Smooth muscle cell (in vitro differentiated cells): ENCODE data around the gene LIPG. TPM values are rescaled to one million over a fixed set of nuclear protein-coding genes. Genes with fewer than 3 reads are reported as not detected.

Source experiments
- DNase-seq: peaks from one replicate; lab custom pipeline; 2025; ENCODE audit not compliant: unreplicated experiment; lab: John Stamatoyannopoulos, UW
- H2AFZ ChIP-seq: fragments of 200-600 bp; sonication (generic); 2 replicates; pipeline ENCODE4 v1.6.0; 2016; ENCODE audit warnings: antibody characterized with exemption, low read depth, mild to moderate bottlenecking
- H3F3A ChIP-seq: fragments of 200-600 bp; sonication (generic); 2 replicates; pipeline ENCODE4 v1.6.0; 2017; ENCODE audit warnings: antibody characterized with exemption, low read depth
- H3K27ac ChIP-seq: fragments of 200-600 bp; sonication (generic); 2 replicates; pipeline ENCODE4 v1.5.1; 2016; ENCODE audit warnings: low read depth, mild to moderate bottlenecking
- H3K27me3 ChIP-seq: fragments of 200-600 bp; sonication (generic); 2 replicates; pipeline ENCODE4 v1.6.1; 2016; ENCODE audit warnings: low read depth, mild to moderate bottlenecking
- H3K36me3 ChIP-seq: fragments of 200-600 bp; sonication (generic); 2 replicates; pipeline ENCODE4 v1.5.1; 2016; ENCODE audit warnings: low read depth
- H3K4me1 ChIP-seq: fragments of 200-600 bp; sonication (generic); 2 replicates; pipeline ENCODE4 v1.5.1; 2016; ENCODE audit warnings: low read depth
- H3K4me2 ChIP-seq: fragments of 200-600 bp; sonication (generic); 2 replicates; pipeline ENCODE4 v1.6.0; 2016; ENCODE audit warnings: mild to moderate bottlenecking
- H3K4me3 ChIP-seq: fragments of 200-600 bp; sonication (generic); 2 replicates; pipeline ENCODE4 v1.5.1; 2016; ENCODE audit warnings: mild to moderate bottlenecking
- H3K79me2 ChIP-seq: fragments of 200-600 bp; sonication (generic); 2 replicates; pipeline ENCODE4 v1.6.0; 2016; ENCODE audit warnings: low read depth, mild to moderate bottlenecking
- H3K9ac ChIP-seq: fragments of 200-600 bp; sonication (generic); 2 replicates; pipeline ENCODE4 v1.6.0; 2016; ENCODE audit warnings: low read depth
- H3K9me3 ChIP-seq: fragments of 200-600 bp; sonication (generic); replicated peaks from 2 replicates; pipeline ENCODE4 v1.5.1; 2016; ENCODE audit warnings: low read depth
- H4K20me1 ChIP-seq: fragments of 200-600 bp; sonication (generic); 2 replicates; pipeline ENCODE4 v1.6.0; 2016; ENCODE audit warnings: low read depth
- WGBS: methylation state at CpG from one replicate; pipeline ENCODE4 v1.1.7; 2016; ENCODE audit warnings: low lambda C conversion rate; 5-methylcytosine and 5-hydroxymethylcytosine counted together
- polyA plus RNA-seq: library from polyadenylated mRNA; unstranded; fragments of >200 nt; fragmentation: Nextera tagmentation; extraction: Ambion mirVana; gene quantifications from 2 replicates; pipeline ENCODE4 v1.2.1, GENCODE V29; 2016
- total RNA-seq: library from RNA; depleted of rRNA; stranded (reverse); fragments of >200 nt; gene quantifications from 2 replicates; pipeline ENCODE4 v1.2.3, GENCODE V29; 2014
- TF ChIP-seq, protein P1 (sequence below): fragments of 200-600 bp; sonication (generic); IDR thresholded peaks from 2 replicates; pipeline ENCODE4 v1.5.1; 2017; ENCODE audit warnings: borderline replicate concordance, mild to moderate bottlenecking, antibody characterized with exemption; ENCODE audit not compliant: insufficient read depth, poor library complexity, severe bottlenecking

The LIPG gene
- total and polyA plus RNA-seq, 2 experiments from 2014 or later = 15.3 to 25.6 TPM

DNA sequence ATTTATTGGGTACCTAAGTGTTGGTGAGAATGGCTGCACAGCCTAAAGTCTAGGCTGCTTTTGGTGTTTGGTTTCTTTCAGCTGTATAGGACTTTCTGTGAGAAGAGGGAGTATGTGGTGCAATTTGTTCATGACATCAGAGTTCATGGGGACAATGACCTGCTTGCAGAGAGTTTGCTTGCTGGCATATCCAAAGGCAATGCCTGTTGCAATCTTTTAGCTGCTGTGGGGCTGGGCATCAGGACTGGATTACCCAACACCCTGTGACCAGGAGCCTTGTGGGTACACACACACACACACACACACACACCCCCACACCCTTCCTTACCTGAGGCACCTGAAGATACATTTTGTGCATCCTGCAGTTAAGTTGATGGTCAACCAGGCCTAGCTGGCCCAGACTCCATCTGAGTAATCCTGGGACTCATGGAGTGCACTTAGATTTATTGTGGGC, 68.4 kb downstream of the LIPG start:
- Histone ChIP-seq H4K20me1 (no peaks in the 10 kb centered on the region), H3K4me2 (no peak overlapping the region), H3K9ac (no peak overlapping the region), H3F3A (no peaks in the 10 kb centered on the region), H3K4me1 (no peaks in the 10 kb centered on the region), H3K79me2 (no peaks in the 10 kb centered on the region), H3K4me3 (no peak overlapping the region), H3K36me3 (no peaks in the 10 kb centered on the region), H3K27ac (no peak overlapping the region), H3K27me3 (no peaks in the 10 kb centered on the region), H2AFZ (no peak overlapping the region), H3K9me3 (no peaks in the 10 kb centered on the region)
- TF ChIP-seq, protein P1, sequence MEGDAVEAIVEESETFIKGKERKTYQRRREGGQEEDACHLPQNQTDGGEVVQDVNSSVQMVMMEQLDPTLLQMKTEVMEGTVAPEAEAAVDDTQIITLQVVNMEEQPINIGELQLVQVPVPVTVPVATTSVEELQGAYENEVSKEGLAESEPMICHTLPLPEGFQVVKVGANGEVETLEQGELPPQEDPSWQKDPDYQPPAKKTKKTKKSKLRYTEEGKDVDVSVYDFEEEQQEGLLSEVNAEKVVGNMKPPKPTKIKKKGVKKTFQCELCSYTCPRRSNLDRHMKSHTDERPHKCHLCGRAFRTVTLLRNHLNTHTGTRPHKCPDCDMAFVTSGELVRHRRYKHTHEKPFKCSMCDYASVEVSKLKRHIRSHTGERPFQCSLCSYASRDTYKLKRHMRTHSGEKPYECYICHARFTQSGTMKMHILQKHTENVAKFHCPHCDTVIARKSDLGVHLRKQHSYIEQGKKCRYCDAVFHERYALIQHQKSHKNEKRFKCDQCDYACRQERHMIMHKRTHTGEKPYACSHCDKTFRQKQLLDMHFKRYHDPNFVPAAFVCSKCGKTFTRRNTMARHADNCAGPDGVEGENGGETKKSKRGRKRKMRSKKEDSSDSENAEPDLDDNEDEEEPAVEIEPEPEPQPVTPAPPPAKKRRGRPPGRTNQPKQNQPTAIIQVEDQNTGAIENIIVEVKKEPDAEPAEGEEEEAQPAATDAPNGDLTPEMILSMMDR = no peak
- no peak for DNase-seq

DNA sequence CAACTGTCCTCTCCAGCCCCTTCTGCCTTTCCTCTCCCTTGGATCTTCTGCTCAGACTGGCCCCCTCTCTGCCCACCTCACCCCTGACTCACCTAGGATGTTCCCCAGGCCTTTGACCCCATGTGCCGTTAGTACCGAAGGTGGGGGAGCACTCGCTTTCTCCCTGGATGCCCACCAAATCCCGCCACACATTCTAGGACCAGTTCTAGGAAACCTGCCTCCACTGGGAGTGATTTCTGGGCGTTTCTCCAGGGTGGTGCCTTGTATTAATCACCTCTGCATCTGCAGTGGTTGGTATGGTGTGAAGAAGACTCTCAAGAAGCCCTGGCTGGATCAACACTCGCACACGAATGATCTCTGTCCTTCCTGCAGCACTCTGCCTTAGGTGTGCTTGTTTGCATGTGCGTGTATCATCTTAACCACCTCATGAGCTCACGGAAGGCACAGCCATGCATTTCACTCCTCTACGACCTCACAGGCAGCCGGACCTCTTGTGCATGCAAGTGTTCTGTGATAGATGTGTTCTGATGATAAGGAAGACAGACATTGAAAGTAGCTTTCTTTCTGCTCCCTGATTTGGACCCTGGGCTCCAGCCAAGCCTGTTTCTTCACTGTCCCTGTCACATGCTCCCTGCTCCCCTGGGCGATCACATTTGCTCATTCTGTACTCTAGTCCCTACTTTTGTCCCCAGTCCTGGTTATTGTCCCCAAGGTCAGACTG, 69.4 kb downstream of the LIPG start:
- 88% methylated on average over 12 of the region's 12 CpGs for WGBS
- Histone ChIP-seq H3K27me3 (no peaks in the 10 kb centered on the region), H3K9ac (no peak overlapping the region)

GRCh38 chr18:49632588-49632987, 70.7 kb downstream of the LIPG start:
- Histone ChIP-seq H3F3A (no peaks in the 10 kb centered on the region), H3K27me3 (no peaks in the 10 kb centered on the region), H3K9ac (no peak overlapping the region), H2AFZ (no peak overlapping the region), H3K9me3 (no peaks in the 10 kb centered on the region), H3K36me3 (no peaks in the 10 kb centered on the region), H3K27ac (no peak overlapping the region), H4K20me1 (no peaks in the 10 kb centered on the region), H3K4me2 (no peak overlapping the region), H3K79me2 (no peaks in the 10 kb centered on the region), H3K4me1 (no peaks in the 10 kb centered on the region), H3K4me3 (no peak overlapping the region)
- TF ChIP-seq, protein P1 = no peak
- no peak for DNase-seq
- WGBS = 82% methylated on average over 10 of the region's 10 CpGs

More for the DNA sequence above, 69.4 kb downstream of the LIPG start:
- no peaks in the 10 kb centered on the region for H3K79me2 ChIP-seq
- H3K4me2 ChIP-seq = no peak overlapping the region
- H3K27ac ChIP-seq = no peak overlapping the region
- no peak overlapping the region for H3K4me3 ChIP-seq
- TF ChIP-seq, protein P1 = no peak
- no peaks in the 10 kb centered on the region for H4K20me1 ChIP-seq
- DNase-seq = no peak
- no peaks in the 10 kb centered on the region for H3F3A ChIP-seq
- H3K9me3 ChIP-seq = no peaks in the 10 kb centered on the region
- H2AFZ ChIP-seq = no peak overlapping the region
- H3K36me3 ChIP-seq = no peaks in the 10 kb centered on the region
- no peaks in the 10 kb centered on the region for H3K4me1 ChIP-seq
